Measurements from ENCODE around the gene PRR5L. TPM values are rescaled to one million over a fixed set of nuclear protein-coding genes. Genes with fewer than 3 reads are reported as not detected.

Gene PRR5L
- total and polyA plus RNA-seq, 9 of the 15 experiments (the other 6 are each of a cell fraction or from before 2014, with no cell fraction given): 0.11 to 0.60 (median 0.36) TPM; not detected in 2

- TF ChIP-seq PATZ1 (CRISPR knock-in tag; IDR thresholded peaks at IDR 0.05; ENCODE audit: borderline replicate concordance) (no peak), ZNF764 (CRISPR knock-in tag; IDR thresholded peaks at IDR 0.05; ENCODE audit: low read depth) (no peak), CREB1 (IDR thresholded peaks at IDR 0.05) (peak; percentile 66), CREB1 (CRISPR knock-in tag; IDR thresholded peaks at IDR 0.05) (peak; percentile 61), ZNF77 (CRISPR knock-in tag; IDR thresholded peaks at IDR 0.05) (no peak), RB1 (IDR thresholded peaks at IDR 0.05; ENCODE audit: low read depth) (peak; percentile 16; the same call in 1 of the 2 replicates), NR2C2 (CRISPR knock-in tag; IDR thresholded peaks at IDR 0.05) (peak; percentile 76), NR2C2 (tag; IDR thresholded peaks at IDR 0.05) (peak; percentile 81), ATF3 (IDR thresholded peaks at IDR 0.05) (peak; percentile 54; the same call in 1 of the 2 replicates), ATF3 (CRISPR knock-in tag; conservative IDR thresholded peaks at IDR 0.05) (0 out of 2 replicates have a peak, but pooled peaks have one; percentile 62), OTX1 (CRISPR knock-in tag; IDR thresholded peaks at IDR 0.05) (peak; percentile 29; the same call in 1 of the 2 replicates), JUND (IDR thresholded peaks at IDR 0.05; ENCODE audit: borderline replicate concordance, low read depth, low read length) (peak; percentile 46), JUND (tag; IDR thresholded peaks at IDR 0.05; ENCODE audit: borderline replicate concordance, low read depth, low read length) (peak; percentile 16; the same call in 1 of the 3 replicates), RBFOX2 (IDR thresholded peaks at IDR 0.05; ENCODE audit: low read depth, low read length) (peak; percentile 76), SMAD1 (IDR thresholded peaks at IDR 0.05; ENCODE audit: low read depth, low read length, partially characterized antibody) (peak; percentile 46), ATF1 (CRISPR knock-in tag; IDR thresholded peaks at IDR 0.05) (no peak), ATF1 (tag; IDR thresholded peaks at IDR 0.05) (peak; percentile 73), CUX1 (CRISPR knock-in tag; IDR thresholded peaks at IDR 0.05) (0 out of 2 replicates have a peak, but pooled peaks have one; percentile 51), TCFL5 (CRISPR knock-in tag; conservative IDR thresholded peaks at IDR 0.05) (no peak)
These were observed 6.7 kb upstream of the PRR5L start, which contains the start of gene COMMD9 (continued) for GRCh38 chr11:36289226-36289852.

All from K562 (cell line).